ENCODE data around the gene EPHA4. TPM values are rescaled to one million over a fixed set of nuclear protein-coding genes. Genes with fewer than 3 reads are reported as not detected.

The EPHA4 gene
- total RNA-seq, 4 donors from 2014 or later = 10.2 to 42.2 (median 20.6) TPM

DNA sequence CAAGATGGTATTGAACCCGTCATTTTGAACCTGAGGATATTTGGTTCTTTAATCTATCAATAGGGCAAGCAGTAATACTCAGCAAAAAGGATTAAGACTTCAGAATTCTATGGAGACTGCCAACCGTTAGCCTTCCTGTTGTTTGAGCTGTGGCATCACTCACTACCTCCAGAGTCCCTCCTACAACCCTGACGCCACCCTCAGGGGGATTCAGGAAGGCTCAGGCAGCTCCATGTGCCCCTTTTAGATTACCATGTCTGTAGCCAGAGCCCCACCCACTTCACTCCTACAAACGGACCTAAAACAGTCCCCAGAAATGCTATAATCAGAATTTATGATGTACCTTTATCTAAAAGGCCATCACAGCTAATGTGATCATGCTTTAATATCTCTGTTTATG, 172.9 kb downstream of the EPHA4 start:
- H3K27me3 ChIP-seq = no peaks in the 10 kb centered on the region
- DNase-seq (ENCODE audit: low spot score in 2 of 2) = no peak
- 63 to 69% methylated on average over 4 of the region's 4 CpGs for WGBS, 2 donors
- no peak overlapping the region for H3K4me3 ChIP-seq
- H3K36me3 ChIP-seq = no peaks in the 10 kb centered on the region
- H3K4me1 ChIP-seq = no peaks in the 10 kb centered on the region
- H3K27ac ChIP-seq = no peak overlapping the region
- TF ChIP-seq, protein P1, sequence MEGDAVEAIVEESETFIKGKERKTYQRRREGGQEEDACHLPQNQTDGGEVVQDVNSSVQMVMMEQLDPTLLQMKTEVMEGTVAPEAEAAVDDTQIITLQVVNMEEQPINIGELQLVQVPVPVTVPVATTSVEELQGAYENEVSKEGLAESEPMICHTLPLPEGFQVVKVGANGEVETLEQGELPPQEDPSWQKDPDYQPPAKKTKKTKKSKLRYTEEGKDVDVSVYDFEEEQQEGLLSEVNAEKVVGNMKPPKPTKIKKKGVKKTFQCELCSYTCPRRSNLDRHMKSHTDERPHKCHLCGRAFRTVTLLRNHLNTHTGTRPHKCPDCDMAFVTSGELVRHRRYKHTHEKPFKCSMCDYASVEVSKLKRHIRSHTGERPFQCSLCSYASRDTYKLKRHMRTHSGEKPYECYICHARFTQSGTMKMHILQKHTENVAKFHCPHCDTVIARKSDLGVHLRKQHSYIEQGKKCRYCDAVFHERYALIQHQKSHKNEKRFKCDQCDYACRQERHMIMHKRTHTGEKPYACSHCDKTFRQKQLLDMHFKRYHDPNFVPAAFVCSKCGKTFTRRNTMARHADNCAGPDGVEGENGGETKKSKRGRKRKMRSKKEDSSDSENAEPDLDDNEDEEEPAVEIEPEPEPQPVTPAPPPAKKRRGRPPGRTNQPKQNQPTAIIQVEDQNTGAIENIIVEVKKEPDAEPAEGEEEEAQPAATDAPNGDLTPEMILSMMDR (IDR thresholded peaks at IDR 0.05) = no peak
- TF ChIP-seq POLR2A (IDR thresholded peaks at IDR 0.05) = no peak
- TF ChIP-seq EP300 (IDR thresholded peaks at IDR 0.05) = no peak
- no peaks in the 10 kb centered on the region for H3K9me3 ChIP-seq

- WGBS, 2 donors = 76 to 87% methylated on average over 1 of the region's 1 CpG
- no peak for DNase-seq (ENCODE audit: low spot score in 2 of 2)
- no peak overlapping the region for H3K27ac ChIP-seq
- H3K9me3 ChIP-seq = no peaks in the 10 kb centered on the region
- no peak for TF ChIP-seq EP300 (IDR thresholded peaks at IDR 0.05)
- TF ChIP-seq, protein P1 (IDR thresholded peaks at IDR 0.05) = no peak
- TF ChIP-seq POLR2A (IDR thresholded peaks at IDR 0.05) = no peak
- H3K36me3 ChIP-seq = no peaks in the 10 kb centered on the region
- H3K4me1 ChIP-seq = no peaks in the 10 kb centered on the region
- H3K4me3 ChIP-seq = no peak overlapping the region
- no peaks in the 10 kb centered on the region for H3K27me3 ChIP-seq
These were observed 174.9 kb downstream of the EPHA4 start for GRCh38 chr2:221397187-221397586.

GRCh38 chr2:221392228-221392881, 179.7 kb downstream of the EPHA4 start:
- H3K27me3 ChIP-seq = no peaks in the 10 kb centered on the region
- TF ChIP-seq, protein P1 (IDR thresholded peaks at IDR 0.05) = no peak
- TF ChIP-seq POLR2A (IDR thresholded peaks at IDR 0.05) = no peak
- no peak for TF ChIP-seq EP300 (IDR thresholded peaks at IDR 0.05)
- H3K36me3 ChIP-seq = no peaks in the 10 kb centered on the region
- WGBS, 2 donors = 92% methylated on average over 5 of the region's 5 CpGs
- H3K27ac ChIP-seq = no peak overlapping the region
- no peaks in the 10 kb centered on the region for H3K9me3 ChIP-seq
- H3K4me1 ChIP-seq = no peaks in the 10 kb centered on the region
- no peak for DNase-seq (ENCODE audit: low spot score in 2 of 2)
- H3K4me3 ChIP-seq = no peak overlapping the region

GRCh38 chr2:221390878-221391277, 181.2 kb downstream of the EPHA4 start:
- no peaks in the 10 kb centered on the region for H3K4me1 ChIP-seq
- TF ChIP-seq POLR2A (IDR thresholded peaks at IDR 0.05) = no peak
- TF ChIP-seq EP300 (IDR thresholded peaks at IDR 0.05) = no peak
- TF ChIP-seq, protein P1 (IDR thresholded peaks at IDR 0.05) = no peak
- no peaks in the 10 kb centered on the region for H3K9me3 ChIP-seq
- WGBS, 2 donors = 64 to 68% methylated on average over 4 of the region's 4 CpGs
- no peaks in the 10 kb centered on the region for H3K36me3 ChIP-seq
- DNase-seq (ENCODE audit: low spot score in 2 of 2) = no peak
- H3K4me3 ChIP-seq = no peak overlapping the region
- no peaks in the 10 kb centered on the region for H3K27me3 ChIP-seq
- no peak overlapping the region for H3K27ac ChIP-seq

DNA sequence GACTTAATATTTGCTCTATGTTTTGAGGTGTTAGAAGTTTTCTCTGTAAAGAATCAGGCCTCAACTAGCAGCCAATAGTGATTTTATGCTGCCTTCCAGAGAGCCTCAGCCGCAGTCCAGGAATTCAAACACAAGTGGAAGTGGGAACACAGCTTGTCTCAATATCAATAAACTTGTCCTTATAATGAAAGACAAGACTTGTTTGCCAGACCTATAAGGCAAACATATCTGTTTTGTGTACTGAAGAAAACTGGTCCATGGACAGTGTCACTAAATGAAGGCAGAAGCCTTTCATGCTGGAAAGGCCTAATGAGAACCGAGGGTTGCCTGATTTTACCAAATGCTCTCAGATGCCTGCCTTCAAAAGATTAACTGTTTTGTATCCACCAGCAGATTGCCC, 182.2 kb downstream of the EPHA4 start:
- WGBS, 2 donors = 74 to 86% methylated on average over 2 of the region's 2 CpGs
- Histone ChIP-seq H3K4me3 (no peak overlapping the region), H3K27ac (no peak overlapping the region), H3K9me3 (no peaks in the 10 kb centered on the region), H3K4me1 (no peaks in the 10 kb centered on the region), H3K27me3 (no peaks in the 10 kb centered on the region), H3K36me3 (no peaks in the 10 kb centered on the region)
- no peak for TF ChIP-seq EP300 (IDR thresholded peaks at IDR 0.05)
- TF ChIP-seq, protein P1 (IDR thresholded peaks at IDR 0.05) = no peak
- no peak for TF ChIP-seq POLR2A (IDR thresholded peaks at IDR 0.05)
- DNase-seq (ENCODE audit: low spot score in 2 of 2) = no peak
